H9 (cell line): ENCODE data around the gene ANKRD2. TPM values are rescaled to one million over a fixed set of nuclear protein-coding genes. Genes with fewer than 3 reads are reported as not detected.

Experiments used
- DNase-seq: peaks from one replicate; pipeline ENCODE4 v3.0.0-alpha.2; 2017
- H2AFZ ChIP-seq: one replicate; pipeline ENCODE4 v1.6.1; 2013; ENCODE audit warnings: mild to moderate bottlenecking, low read length, control low read depth, moderate library complexity
- H2AK5ac ChIP-seq: 2 replicates; pipeline ENCODE4 v1.6.1; 2013; ENCODE audit warnings: low read length, control low read depth, mixed read lengths; ENCODE audit not compliant: insufficient read length
- H2BK120ac ChIP-seq: one replicate; pipeline ENCODE4 v1.6.1; 2013; ENCODE audit warnings: low read depth, mild to moderate bottlenecking, low read length, control low read depth, inconsistent platforms; ENCODE audit not compliant: poor library complexity, severe bottlenecking
- H2BK12ac ChIP-seq: 2 replicates; pipeline ENCODE4 v1.6.1; 2013; ENCODE audit warnings: low read length, control low read depth, mixed read lengths, low read depth; ENCODE audit not compliant: insufficient read length
- H2BK15ac ChIP-seq: 2 replicates; pipeline ENCODE4 v1.6.1; 2013; ENCODE audit warnings: low read depth, low read length, control low read depth
- H2BK20ac ChIP-seq: one replicate; pipeline ENCODE4 v1.6.1; 2013; ENCODE audit warnings: low read depth, mild to moderate bottlenecking, low read length, control low read depth, inconsistent platforms; ENCODE audit not compliant: poor library complexity, severe bottlenecking
- H2BK5ac ChIP-seq: 2 replicates; pipeline ENCODE4 v1.6.1; 2013; ENCODE audit warnings: low read length, control low read depth, mixed read lengths; ENCODE audit not compliant: insufficient read length
- H3K14ac ChIP-seq: 2 replicates; pipeline ENCODE4 v1.6.1; 2013; ENCODE audit warnings: low read length, control low read depth; ENCODE audit not compliant: insufficient read depth
- H3K18ac ChIP-seq: 2 replicates; pipeline ENCODE4 v1.6.1; 2013; ENCODE audit warnings: low read depth, mild to moderate bottlenecking, mixed read lengths, low read length, control low read depth; ENCODE audit not compliant: insufficient read length
- H3K23ac ChIP-seq: 2 replicates; pipeline ENCODE4 v1.6.1; 2013; ENCODE audit warnings: low read length, control low read depth, mixed read lengths, low read depth; ENCODE audit not compliant: insufficient read length
- H3K23me2 ChIP-seq: 2 replicates; pipeline ENCODE4 v1.6.1; 2013; ENCODE audit warnings: low read depth, mild to moderate bottlenecking, mixed read lengths, low read length, control low read depth; ENCODE audit not compliant: insufficient read length, poor library complexity, severe bottlenecking
- H3K27ac ChIP-seq: 2 replicates; pipeline ENCODE4 v1.5.1; 2013; ENCODE audit warnings: low read length, control low read depth, mixed read lengths, low read depth; ENCODE audit not compliant: insufficient read length
- H3K27me3 ChIP-seq: 2 replicates; pipeline ENCODE4 v1.6.1; 2013; ENCODE audit warnings: low read length, control low read depth, inconsistent platforms; ENCODE audit not compliant: insufficient read depth
- H3K4ac ChIP-seq: 2 replicates; pipeline ENCODE4 v1.6.1; 2013; ENCODE audit warnings: low read depth, mild to moderate bottlenecking, control low read depth, inconsistent platforms, low read length, moderate library complexity
- H3K4me1 ChIP-seq: 2 replicates; pipeline ENCODE4 v1.6.1; 2013; ENCODE audit warnings: low read length, control low read depth, inconsistent platforms; ENCODE audit not compliant: insufficient read depth
- H3K4me2 ChIP-seq: 2 replicates; pipeline ENCODE4 v1.6.1; 2013; ENCODE audit warnings: low read length, control low read depth, mixed read lengths; ENCODE audit not compliant: insufficient read length, insufficient read depth
- H3K56ac ChIP-seq: 2 replicates; pipeline ENCODE4 v1.6.1; 2013; ENCODE audit warnings: low read depth, mild to moderate bottlenecking, mixed read lengths, low read length, control low read depth; ENCODE audit not compliant: insufficient read length
- H3K79me1 ChIP-seq: 2 replicates; pipeline ENCODE4 v1.6.1; 2013; ENCODE audit warnings: low read depth, mild to moderate bottlenecking, moderate library complexity, low read length, control low read depth, inconsistent platforms; ENCODE audit not compliant: insufficient read depth, poor library complexity, severe bottlenecking
- H3K79me2 ChIP-seq: 2 replicates; pipeline ENCODE4 v1.6.1; 2013; ENCODE audit warnings: low read length, control low read depth, inconsistent platforms; ENCODE audit not compliant: insufficient read depth
- H3K9ac ChIP-seq: 2 replicates; pipeline ENCODE4 v1.6.1; 2013; ENCODE audit warnings: low read length, control low read depth, mixed read lengths; ENCODE audit not compliant: insufficient read length; ENCODE audit errors: extremely low read depth
- H3K9me3 ChIP-seq: one replicate; pipeline ENCODE4 v1.6.1; 2013; ENCODE audit warnings: low read depth, low read length, inconsistent platforms; ENCODE audit not compliant: control insufficient read depth
- H3T11ph ChIP-seq: one replicate; pipeline ENCODE4 v1.6.1; 2013; ENCODE audit warnings: mild to moderate bottlenecking, low read length, control low read depth, inconsistent platforms
- H4K20me1 ChIP-seq: one replicate; pipeline ENCODE4 v1.6.1; 2013; ENCODE audit not compliant: control insufficient read depth, insufficient read length, insufficient read depth
- H4K5ac ChIP-seq: 2 replicates; pipeline ENCODE4 v1.6.1; 2013; ENCODE audit warnings: low read depth, mild to moderate bottlenecking, mixed read lengths, low read length, control low read depth; ENCODE audit not compliant: insufficient read length
- H4K8ac ChIP-seq: replicated peaks from 2 replicates; pipeline ENCODE4 v1.6.1; 2013; ENCODE audit warnings: low read length, control low read depth, mixed read lengths, low read depth; ENCODE audit not compliant: insufficient read length
- H4K91ac ChIP-seq: 2 replicates; pipeline ENCODE4 v1.6.1; 2013; ENCODE audit warnings: low read depth, mild to moderate bottlenecking, moderate library complexity, mixed read lengths, low read length, control low read depth; ENCODE audit not compliant: insufficient read length
- H3K27ac Mint-ChIP-seq, 3 experiments: 2 replicates in 2 of 3; 3 replicates in 1 of 3; pipeline ENCODE4 v1.8.0; 2020 to 2021; ENCODE audit warnings: mixed read lengths in 3 of 3, mild to moderate bottlenecking in 1 of 3, moderate library complexity in 1 of 3
- H3K27me3 Mint-ChIP-seq: 2 replicates; pipeline ENCODE4 v1.8.0; 2021; ENCODE audit warnings: low read depth, mild to moderate bottlenecking, moderate library complexity, mixed read lengths
- H3K36me3 Mint-ChIP-seq, 3 experiments: 2 replicates in 2 of 3; 3 replicates in 1 of 3; pipeline ENCODE4 v1.8.0; 2020 to 2021; ENCODE audit warnings: low read depth in 3 of 3, mixed read lengths in 3 of 3; ENCODE audit not compliant: insufficient read depth in 1 of 3
- H3K4me1 Mint-ChIP-seq, 2 experiments: 2 replicates each; pipeline ENCODE4 v1.8.0; 2020; ENCODE audit warnings: mixed read lengths in 2 of 2
- H3K4me3 Mint-ChIP-seq, 2 experiments: 2 replicates in 1 of 2; 3 replicates in 1 of 2; pipeline ENCODE4 v1.8.0; 2020 to 2021; ENCODE audit warnings: mild to moderate bottlenecking in 2 of 2, mixed read lengths in 2 of 2, moderate library complexity in 1 of 2
- H3K9me3 Mint-ChIP-seq, 2 experiments: 2 replicates in 1 of 2; 3 replicates in 1 of 2; pipeline ENCODE4 v1.8.0; 2020; ENCODE audit warnings: mild to moderate bottlenecking in 2 of 2, mixed read lengths in 2 of 2, moderate library complexity in 1 of 2
- whole genome bisulfite sequencing: extraction: QIAGEN DNeasy Blood & Tissue Kit; methylation state at CpG from one replicate; pipeline ENCODE4 v1.1.7; 2013; ENCODE audit warnings: missing lambda C conversion rate, low lambda C conversion rate, mixed read lengths; ENCODE audit not compliant: insufficient read length; ENCODE audit errors: extremely low coverage; 5-methylcytosine and 5-hydroxymethylcytosine counted together
- total RNA-seq: library from RNA; stranded (reverse); gene quantifications from 2 replicates; pipeline ENCODE4 v1.2.1, GENCODE V29; 2021
- TF ChIP-seq, protein P1 (sequence below): fragments of 200-600 bp; sonication (generic); conservative IDR thresholded peaks from 3 replicates; pipeline ENCODE4 v1.8.0; 2021; ENCODE audit warnings: antibody characterized with exemption, mild to moderate bottlenecking

ANKRD2 gene
- total RNA-seq, 1 experiment from 2014 or later, result not detected

- no peak for DNase-seq
- no peak overlapping the region for H4K91ac ChIP-seq
- no peak overlapping the region for H2AK5ac ChIP-seq
- no peaks in the 10 kb centered on the region for H3K36me3 Mint-ChIP-seq
- H4K5ac ChIP-seq, result no peak overlapping the region
- no peak overlapping the region for H3K27ac Mint-ChIP-seq
- H3K9ac ChIP-seq, result no peak overlapping the region
- H2BK120ac ChIP-seq, result no peak overlapping the region
- H3K56ac ChIP-seq, result no peak overlapping the region
- no peak overlapping the region for H2BK5ac ChIP-seq
- H4K8ac ChIP-seq, result no peak overlapping the region
- no peaks in the 10 kb centered on the region for H3K79me1 ChIP-seq
- H3K27me3 Mint-ChIP-seq, result no peaks in the 10 kb centered on the region
- no peak overlapping the region for H3K23ac ChIP-seq
- H3K4ac ChIP-seq, result no peak overlapping the region
- H4K20me1 ChIP-seq, result no peaks in the 10 kb centered on the region
- H3K9me3 ChIP-seq, result no peaks in the 10 kb centered on the region
- H3K23me2 ChIP-seq, result no peaks in the 10 kb centered on the region
- H3K4me3 Mint-ChIP-seq, result no peak overlapping the region
- H3K4me1 Mint-ChIP-seq, result no peaks in the 10 kb centered on the region
- TF ChIP-seq, protein P1, sequence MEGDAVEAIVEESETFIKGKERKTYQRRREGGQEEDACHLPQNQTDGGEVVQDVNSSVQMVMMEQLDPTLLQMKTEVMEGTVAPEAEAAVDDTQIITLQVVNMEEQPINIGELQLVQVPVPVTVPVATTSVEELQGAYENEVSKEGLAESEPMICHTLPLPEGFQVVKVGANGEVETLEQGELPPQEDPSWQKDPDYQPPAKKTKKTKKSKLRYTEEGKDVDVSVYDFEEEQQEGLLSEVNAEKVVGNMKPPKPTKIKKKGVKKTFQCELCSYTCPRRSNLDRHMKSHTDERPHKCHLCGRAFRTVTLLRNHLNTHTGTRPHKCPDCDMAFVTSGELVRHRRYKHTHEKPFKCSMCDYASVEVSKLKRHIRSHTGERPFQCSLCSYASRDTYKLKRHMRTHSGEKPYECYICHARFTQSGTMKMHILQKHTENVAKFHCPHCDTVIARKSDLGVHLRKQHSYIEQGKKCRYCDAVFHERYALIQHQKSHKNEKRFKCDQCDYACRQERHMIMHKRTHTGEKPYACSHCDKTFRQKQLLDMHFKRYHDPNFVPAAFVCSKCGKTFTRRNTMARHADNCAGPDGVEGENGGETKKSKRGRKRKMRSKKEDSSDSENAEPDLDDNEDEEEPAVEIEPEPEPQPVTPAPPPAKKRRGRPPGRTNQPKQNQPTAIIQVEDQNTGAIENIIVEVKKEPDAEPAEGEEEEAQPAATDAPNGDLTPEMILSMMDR, result no peak
- H3K9me3 Mint-ChIP-seq, result no peaks in the 10 kb centered on the region
- H3K79me2 ChIP-seq, result no peaks in the 10 kb centered on the region
- H2BK15ac ChIP-seq, result no peak overlapping the region
- no peak overlapping the region for H2AFZ ChIP-seq
- H3K18ac ChIP-seq, result no peak overlapping the region
- no CpG with 5 or more reads among the region's 1 CpG for WGBS
- no peak overlapping the region for H3T11ph ChIP-seq
- H3K27me3 ChIP-seq, result no peaks in the 10 kb centered on the region
- no peaks in the 10 kb centered on the region for H3K4me1 ChIP-seq
- H3K4me2 ChIP-seq, result no peak overlapping the region
- H2BK12ac ChIP-seq, result no peak overlapping the region
- H3K14ac ChIP-seq, result no peak overlapping the region
- no peak overlapping the region for H3K27ac ChIP-seq
- no peak overlapping the region for H2BK20ac ChIP-seq
Measured at GRCh38 chr10:97623277-97623676, 50.7 kb downstream of the ANKRD2 start.
